Skeletal muscle tissue (tissue), 4 donors: ENCODE results near the gene CEP112. TPM values are rescaled to one million over a fixed set of nuclear protein-coding genes. Genes with fewer than 3 reads are reported as not detected.
"Not testable (repeated sequence)": the region's sequence is repeated elsewhere in the genome, so short reads cannot be mapped to it uniquely, and the experiment has no call there.

Experiments used
- H3K27ac ChIP-seq: one replicate; pipeline ENCODE4 v1.7.0; 2013; ENCODE audit warnings: mild to moderate bottlenecking, low read depth, low read length, inconsistent platforms
- H3K27me3 ChIP-seq, 3 donors: one replicate each; pipeline ENCODE4 v1.7.0; 2013; ENCODE audit warnings: low read length in 3 of 3; ENCODE audit not compliant: control insufficient read depth in 3 of 3, insufficient read depth in 3 of 3
- H3K36me3 ChIP-seq, 3 donors: one replicate each; pipeline ENCODE4 v1.7.0; 2013; ENCODE audit warnings: low read length in 3 of 3; ENCODE audit not compliant: control insufficient read depth in 3 of 3, insufficient read depth in 3 of 3
- H3K4me1 ChIP-seq, 3 donors: one replicate each; pipeline ENCODE4 v1.7.0; 2013; ENCODE audit warnings: low read length in 3 of 3, mild to moderate bottlenecking in 3 of 3; ENCODE audit not compliant: control insufficient read depth in 3 of 3, insufficient read depth in 3 of 3
- H3K4me3 ChIP-seq, 3 donors: one replicate each; pipeline ENCODE4 v1.7.0; 2013; ENCODE audit warnings: low read length in 3 of 3
- H3K9ac ChIP-seq, 3 donors: one replicate each; pipeline ENCODE4 v1.7.0; 2013; ENCODE audit warnings: low read length in 3 of 3, mild to moderate bottlenecking in 3 of 3, moderate library complexity in 2 of 3, low read depth in 1 of 3
- H3K9me3 ChIP-seq, 3 donors: one replicate each; pipeline ENCODE4 v1.7.0; 2013; ENCODE audit warnings: low read length in 3 of 3; ENCODE audit not compliant: control insufficient read depth in 3 of 3
- total RNA-seq: library from RNA; depleted of rRNA; stranded (reverse); fragments of >200 nt; gene quantifications from one replicate; pipeline ENCODE4 v1.2.3, GENCODE V29; 2014
- donor health status: Osteomylitis.

CEP112 gene
- total RNA-seq, 1 donor from 2014 or later: 16.2 TPM

- H3K4me3 ChIP-seq: no peak overlapping the region
- no peaks in the 10 kb centered on the region for H3K27me3 ChIP-seq
- H3K4me1 ChIP-seq: no peaks in the 10 kb centered on the region
- no peak overlapping the region for H3K27ac ChIP-seq
- no peak overlapping the region for H3K9ac ChIP-seq
- H3K9me3 ChIP-seq: peaks cover 0 to 12% (median 0%) of the 10 kb centered on the region in 3 donors
- H3K36me3 ChIP-seq: peaks cover 0 to 15% (median 0%) of the 10 kb centered on the region in 3 donors
Measured at GRCh38 chr17:66091445-66092080, 100.4 kb downstream of the CEP112 start.

- Histone ChIP-seq H3K27ac (no peak overlapping the region), H3K27me3 (no peaks in the 10 kb centered on the region), H3K4me1 (no peaks in the 10 kb centered on the region), H3K4me3 (no peak overlapping the region), H3K9me3 (peaks cover 0 to 12% (median 0%) of the 10 kb centered on the region in 3 donors), H3K9ac (no peak overlapping the region), H3K36me3 (peaks cover 0 to 4% (median 0%) of the 10 kb centered on the region in 3 donors)
Measured at GRCh38 chr17:66089764-66090163, 102.2 kb downstream of the CEP112 start.

GRCh38 chr17:66088173-66088572 lies 103.8 kb downstream of the CEP112 start:
- Histone ChIP-seq H3K27me3 (no peaks in the 10 kb centered on the region), H3K9me3 (peaks cover 0 to 12% (median 0%) of the 10 kb centered on the region in 3 donors), H3K27ac (no peak overlapping the region), H3K4me1 (no peaks in the 10 kb centered on the region), H3K4me3 (no peak overlapping the region), H3K9ac (no peak overlapping the region), H3K36me3 (peaks cover 0 to 4% (median 0%) of the 10 kb centered on the region in 3 donors)

GRCh38 chr17:66087073-66087472 lies 104.9 kb downstream of the CEP112 start:
- H3K9ac ChIP-seq: no peak overlapping the region
- H3K4me1 ChIP-seq: no peaks in the 10 kb centered on the region
- H3K4me3 ChIP-seq: no peak overlapping the region
- no peak overlapping the region for H3K27ac ChIP-seq
- H3K27me3 ChIP-seq: no peaks in the 10 kb centered on the region
- peaks cover 0 to 4% (median 0%) of the 10 kb centered on the region in 3 donors for H3K36me3 ChIP-seq
- peaks cover 0 to 12% (median 0%) of the 10 kb centered on the region in 3 donors for H3K9me3 ChIP-seq

GRCh38 chr17:66085221-66085620 lies 106.7 kb downstream of the CEP112 start:
- Histone ChIP-seq H3K9me3 (peaks cover 0 to 9% (median 0%) of the 10 kb centered on the region in 3 donors), H3K27ac (no peak overlapping the region), H3K9ac (no peak overlapping the region), H3K27me3 (no peaks in the 10 kb centered on the region), H3K4me1 (no peaks in the 10 kb centered on the region), H3K36me3 (peaks cover 0 to 4% (median 0%) of the 10 kb centered on the region in 3 donors), H3K4me3 (no peak overlapping the region)

GRCh38 chr17:66080670-66081069 lies 111.3 kb downstream of the CEP112 start:
- not testable (repeated sequence) for H3K9ac ChIP-seq, H3K9me3 ChIP-seq, H3K4me1 ChIP-seq, H3K36me3 ChIP-seq, H3K4me3 ChIP-seq, H3K27me3 ChIP-seq, H3K27ac ChIP-seq

- Histone ChIP-seq H3K27me3 (no peaks in the 10 kb centered on the region), H3K4me1 (peaks cover 0 to 5% (median 0%) of the 10 kb centered on the region in 3 donors), H3K36me3 (no peaks in the 10 kb centered on the region), H3K4me3 (no peak overlapping the region), H3K9ac (no peak overlapping the region), H3K27ac (no peak overlapping the region), H3K9me3 (no peaks in the 10 kb centered on the region)
Measured at GRCh38 chr17:66076546-66077190, 115.3 kb downstream of the CEP112 start.

GRCh38 chr17:66073384-66073783 lies 118.5 kb downstream of the CEP112 start:
- H3K36me3 ChIP-seq: no peaks in the 10 kb centered on the region
- H3K27me3 ChIP-seq: no peaks in the 10 kb centered on the region
- no peaks in the 10 kb centered on the region for H3K9me3 ChIP-seq
- H3K4me3 ChIP-seq: no peak overlapping the region
- H3K9ac ChIP-seq: no peak overlapping the region
- H3K4me1 ChIP-seq: peaks cover 0 to 5% (median 0%) of the 10 kb centered on the region in 3 donors
- H3K27ac ChIP-seq: no peak overlapping the region

- Histone ChIP-seq H3K36me3 (peaks cover 2 to 8% (median 7%) of the 10 kb centered on the region in 3 donors), H3K4me3 (no peak overlapping the region), H3K4me1 (no peaks in the 10 kb centered on the region), H3K27ac (no peak overlapping the region), H3K27me3 (no peaks in the 10 kb centered on the region), H3K9me3 (peaks cover 0 to 4% (median 0%) of the 10 kb centered on the region in 3 donors), H3K9ac (no peak overlapping the region)
Measured at GRCh38 chr17:66063686-66064085, 128.2 kb downstream of the CEP112 start.

- H3K4me3 ChIP-seq: no peak overlapping the region
- no peaks in the 10 kb centered on the region for H3K4me1 ChIP-seq
- H3K27ac ChIP-seq: no peak overlapping the region
- H3K27me3 ChIP-seq: no peaks in the 10 kb centered on the region
- peaks cover 6 to 14% (median 11%) of the 10 kb centered on the region in 3 donors for H3K36me3 ChIP-seq
- peaks cover 0 to 3% (median 0%) of the 10 kb centered on the region in 3 donors for H3K9me3 ChIP-seq
- no peak overlapping the region for H3K9ac ChIP-seq
Measured at GRCh38 chr17:66056148-66056547, 135.8 kb downstream of the CEP112 start.
